ENCODE measurements around the gene RFFL.
A peak's percentile ranks its signal among the peaks of the same experiment; 100 is the strongest.

The RFFL gene

DNA sequence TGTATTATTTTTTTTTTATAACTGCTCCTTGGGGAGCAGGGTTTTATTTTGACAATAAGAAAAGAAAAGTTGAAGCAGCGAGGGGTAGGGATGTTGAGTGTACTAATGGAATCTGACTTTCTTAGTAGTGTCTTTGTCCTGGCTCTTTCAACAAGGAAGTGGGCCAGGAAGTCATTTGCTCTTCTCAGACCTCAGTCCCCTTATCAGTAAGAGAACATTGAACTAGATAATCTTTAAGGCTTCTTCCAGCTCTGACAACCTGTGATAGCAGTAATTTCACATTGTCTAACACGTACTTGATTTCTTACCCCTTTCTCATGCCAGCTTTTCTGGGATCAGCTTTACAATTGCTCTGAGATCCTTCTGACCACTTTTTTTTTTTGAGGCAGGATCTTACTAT is 74.9 kb downstream of the RFFL start:
- no peaks in the 10 kb centered on the region for H3K9me3 ChIP-seq (ENCODE audit: control insufficient read depth, insufficient read depth, low read depth, low read length)
- no peak overlapping the region for H3K27ac ChIP-seq (ENCODE audit: low read depth, low read length)
- H3K9ac ChIP-seq (ENCODE audit: low read length) = no peak overlapping the region
- no peak overlapping the region for H3K4me3 ChIP-seq (ENCODE audit: low read depth, low read length)
- H3K36me3 ChIP-seq (ENCODE audit: control insufficient read depth, insufficient read depth, low read length) = peaks cover 94% of the 10 kb centered on the region
- no peaks in the 10 kb centered on the region for H3K4me1 ChIP-seq (ENCODE audit: control insufficient read depth, insufficient read depth, low read length)
- H3K27me3 ChIP-seq (ENCODE audit: control insufficient read depth, insufficient read depth, low read length) = no peaks in the 10 kb centered on the region

DNA sequence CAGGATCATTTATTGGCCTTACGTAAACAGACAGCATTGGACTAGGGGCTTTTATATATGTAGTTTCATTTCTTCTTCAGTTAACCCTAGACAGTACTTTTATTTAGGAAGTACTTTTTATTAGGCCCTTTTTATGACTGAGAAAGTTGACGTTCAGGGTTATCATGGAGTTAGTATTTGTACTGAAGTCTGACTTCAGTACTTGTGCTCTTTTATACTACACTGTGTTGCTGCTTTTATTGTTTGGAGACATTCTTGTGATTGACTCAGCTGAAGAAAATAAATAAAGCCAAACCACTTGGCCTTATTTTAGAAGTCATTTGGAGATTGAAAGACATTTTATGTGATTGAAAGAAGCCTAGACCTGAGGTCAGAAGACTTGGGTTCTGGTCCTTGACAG is 76.3 kb downstream of the RFFL start:
- Histone ChIP-seq H3K27ac (ENCODE audit: low read depth, low read length) (no peak overlapping the region), H3K36me3 (ENCODE audit: control insufficient read depth, insufficient read depth, low read length) (peaks cover 91% of the 10 kb centered on the region), H3K4me1 (ENCODE audit: control insufficient read depth, insufficient read depth, low read length) (no peaks in the 10 kb centered on the region), H3K27me3 (ENCODE audit: control insufficient read depth, insufficient read depth, low read length) (no peaks in the 10 kb centered on the region), H3K4me3 (ENCODE audit: low read depth, low read length) (no peak overlapping the region), H3K9ac (ENCODE audit: low read length) (no peak overlapping the region), H3K9me3 (ENCODE audit: control insufficient read depth, insufficient read depth, low read depth, low read length) (no peaks in the 10 kb centered on the region)

DNA sequence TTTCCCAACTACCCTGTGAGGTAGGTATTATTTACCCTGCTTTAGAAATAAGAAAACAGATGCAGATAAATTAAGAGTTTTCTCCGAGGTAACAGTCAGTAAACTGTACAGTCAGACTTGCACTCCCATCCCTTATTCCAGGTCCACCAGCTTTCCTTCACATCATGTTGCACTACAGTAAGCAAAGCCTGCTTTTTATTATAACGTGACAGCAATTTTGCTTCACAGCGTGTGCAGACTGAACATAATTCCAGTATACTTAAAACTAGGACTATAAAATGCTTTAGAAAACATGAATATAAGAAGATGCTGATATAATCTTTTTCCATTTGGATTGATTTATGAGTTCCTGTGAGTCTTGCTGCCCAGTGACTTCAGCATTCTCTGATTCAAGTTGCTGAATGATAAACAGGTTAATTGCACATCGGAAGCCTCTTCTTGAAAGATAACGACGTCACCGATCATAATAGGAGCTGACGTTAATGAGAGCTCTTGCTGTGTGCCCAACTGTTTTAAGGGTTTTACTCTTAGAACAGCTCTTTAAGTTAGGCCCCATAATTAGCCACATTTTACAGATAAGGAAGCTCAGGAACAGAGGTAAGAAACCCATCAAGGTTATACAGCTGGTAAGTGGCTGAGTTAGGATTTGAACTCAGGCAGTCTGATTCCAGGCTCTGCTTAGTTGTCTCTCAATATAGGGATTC is 81.8 kb downstream of the RFFL start:
- H3K27ac ChIP-seq (ENCODE audit: low read depth, low read length) = peak overlapping the region; percentile 97; the same call in 1 of the 2 replicates
- H3K9ac ChIP-seq (ENCODE audit: low read length) = peak overlapping the region; percentile 96
- peaks cover 42% of the 10 kb centered on the region for H3K36me3 ChIP-seq (ENCODE audit: control insufficient read depth, insufficient read depth, low read length)
- H3K4me3 ChIP-seq (ENCODE audit: low read depth, low read length) = peak overlapping the region; percentile 75
- no peaks in the 10 kb centered on the region for H3K27me3 ChIP-seq (ENCODE audit: control insufficient read depth, insufficient read depth, low read length)
- H3K9me3 ChIP-seq (ENCODE audit: control insufficient read depth, insufficient read depth, low read depth, low read length) = no peaks in the 10 kb centered on the region
- peaks cover 4% of the 10 kb centered on the region; the same call in 1 of the 2 replicates for H3K4me1 ChIP-seq (ENCODE audit: control insufficient read depth, insufficient read depth, low read length)

DNA sequence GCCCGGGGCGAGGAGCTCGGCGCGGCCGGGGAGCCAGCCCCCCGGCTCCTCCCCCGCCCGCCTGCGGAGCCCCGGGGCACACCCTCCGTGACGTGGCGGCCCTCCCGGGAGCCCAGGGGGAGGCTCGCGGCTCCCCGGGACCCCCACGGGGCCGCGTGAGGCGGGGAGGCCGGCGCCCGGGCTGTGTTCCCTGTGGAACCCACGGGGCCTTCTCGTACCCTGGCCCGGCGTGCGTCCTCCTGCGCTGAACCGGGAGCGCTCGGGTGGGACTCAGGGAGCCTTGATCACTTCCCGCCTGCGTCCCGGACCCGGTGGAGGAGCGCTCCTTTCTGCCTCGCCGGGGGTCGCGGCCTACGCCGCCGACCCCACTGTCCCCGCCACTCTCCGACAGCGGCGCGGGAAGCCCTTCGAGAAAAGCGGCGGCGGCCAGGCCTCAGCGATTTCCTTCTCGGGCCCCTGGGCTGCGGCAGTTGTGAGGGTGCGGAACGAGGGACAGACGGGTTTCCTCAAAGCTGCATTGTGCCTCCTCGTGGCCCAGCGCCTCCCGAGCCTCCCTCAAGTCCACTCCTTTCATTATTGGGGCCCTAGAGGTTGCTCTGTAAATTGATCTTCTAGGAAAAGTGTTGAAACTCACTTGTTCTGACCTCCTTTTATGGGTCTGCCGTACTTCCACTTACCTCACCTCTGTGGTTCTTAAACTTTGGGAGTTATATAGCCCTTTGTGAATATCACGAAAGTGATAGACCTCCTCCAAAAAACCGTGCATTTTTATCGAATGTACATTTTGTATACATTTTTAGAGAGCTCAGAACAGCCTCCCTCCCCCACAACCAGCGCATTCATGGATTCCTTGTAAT is 82.6 kb downstream of the RFFL start:
- peak overlapping the region; percentile 97 for H3K27ac ChIP-seq (ENCODE audit: low read depth, low read length)
- H3K9ac ChIP-seq (ENCODE audit: low read length) = peak overlapping the region; percentile 96
- no peaks in the 10 kb centered on the region for H3K9me3 ChIP-seq (ENCODE audit: control insufficient read depth, insufficient read depth, low read depth, low read length)
- peaks cover 4% of the 10 kb centered on the region; the same call in 1 of the 2 replicates for H3K4me1 ChIP-seq (ENCODE audit: control insufficient read depth, insufficient read depth, low read length)
- peaks cover 34% of the 10 kb centered on the region for H3K36me3 ChIP-seq (ENCODE audit: control insufficient read depth, insufficient read depth, low read length)
- H3K27me3 ChIP-seq (ENCODE audit: control insufficient read depth, insufficient read depth, low read length) = no peaks in the 10 kb centered on the region
- peak overlapping the region; percentile 75 for H3K4me3 ChIP-seq (ENCODE audit: low read depth, low read length)

DNA sequence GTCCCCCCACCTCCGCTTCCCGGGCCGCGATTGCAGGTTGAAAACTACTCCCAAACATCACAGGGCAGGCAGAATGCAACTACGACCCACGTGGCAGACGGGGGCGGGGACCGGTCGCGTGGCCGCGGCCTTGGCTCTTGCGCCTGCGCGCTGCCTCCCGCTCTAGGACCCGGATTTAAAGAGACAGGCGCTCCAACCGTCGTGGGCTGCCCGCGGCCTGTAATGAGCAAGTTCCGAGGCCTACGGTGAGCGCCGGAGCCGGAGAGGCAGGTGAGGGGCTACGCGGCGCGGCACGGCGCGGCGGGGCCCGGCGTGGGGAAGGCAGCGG is 83.2 kb downstream of the RFFL start, which contains the start of gene LIG3:
Gene LIG3, plus strand, starts transcription at position 160 of the 328 bp plus-strand sequence. CDS start 2,494 bp downstream, outside the sequence.
- Histone ChIP-seq H3K27ac (ENCODE audit: low read depth, low read length) (peak within 1 kb of the TSS; percentile 97), H3K36me3 (ENCODE audit: control insufficient read depth, insufficient read depth, low read length) (peaks cover 28% of the 10 kb centered on the region), H3K9ac (ENCODE audit: low read length) (peak within 1 kb of the TSS; percentile 96), H3K4me1 (ENCODE audit: control insufficient read depth, insufficient read depth, low read length) (peaks cover 4% of the 10 kb centered on the region; the same call in 1 of the 2 replicates), H3K9me3 (ENCODE audit: control insufficient read depth, insufficient read depth, low read depth, low read length) (no peaks in the 10 kb centered on the region), H3K4me3 (ENCODE audit: low read depth, low read length) (peak within 1 kb of the TSS; percentile 75), H3K27me3 (ENCODE audit: control insufficient read depth, insufficient read depth, low read length) (no peaks in the 10 kb centered on the region)

DNA sequence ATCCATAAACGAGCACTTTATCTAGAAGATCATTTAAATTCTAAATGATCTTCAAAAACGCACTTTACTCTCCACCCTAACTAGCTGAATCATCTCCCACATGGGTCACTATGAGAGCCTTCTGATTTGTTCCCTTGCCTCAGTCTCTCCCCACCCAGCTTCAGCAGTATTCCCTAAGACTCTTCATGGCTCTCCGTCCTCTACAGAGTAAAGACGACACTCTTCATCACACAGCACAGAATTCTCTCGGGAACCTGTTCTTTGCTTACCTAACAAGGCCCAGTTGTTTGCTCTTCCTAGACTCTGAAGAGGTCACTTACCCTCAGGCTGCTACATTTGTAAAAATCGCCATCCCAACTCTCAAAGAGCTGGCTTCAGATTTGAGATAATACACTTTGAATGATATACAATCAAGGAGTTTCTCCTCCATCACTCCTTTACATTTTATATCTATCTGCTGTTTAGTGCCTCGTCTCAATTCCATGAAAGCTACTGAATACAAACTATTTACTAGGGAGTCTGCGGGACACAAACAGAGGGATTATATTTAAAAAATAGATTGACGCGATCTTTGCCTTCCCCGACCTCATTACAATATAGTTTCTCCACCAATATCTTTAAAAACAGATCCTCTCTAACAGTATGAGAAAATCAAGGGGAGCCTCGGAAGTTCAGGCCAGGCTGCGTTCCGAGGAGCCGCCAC is 83.7 kb downstream of the RFFL start:
- H3K4me3 ChIP-seq (ENCODE audit: low read depth, low read length) = peak overlapping the region; percentile 75
- H3K9me3 ChIP-seq (ENCODE audit: control insufficient read depth, insufficient read depth, low read depth, low read length) = no peaks in the 10 kb centered on the region
- H3K36me3 ChIP-seq (ENCODE audit: control insufficient read depth, insufficient read depth, low read length) = peaks cover 23% of the 10 kb centered on the region
- H3K9ac ChIP-seq (ENCODE audit: low read length) = peak overlapping the region; percentile 96
- no peaks in the 10 kb centered on the region for H3K27me3 ChIP-seq (ENCODE audit: control insufficient read depth, insufficient read depth, low read length)
- H3K4me1 ChIP-seq (ENCODE audit: control insufficient read depth, insufficient read depth, low read length) = peaks cover 4% of the 10 kb centered on the region
- H3K27ac ChIP-seq (ENCODE audit: low read depth, low read length) = peak overlapping the region; percentile 97; the same call in 1 of the 2 replicates

DNA sequence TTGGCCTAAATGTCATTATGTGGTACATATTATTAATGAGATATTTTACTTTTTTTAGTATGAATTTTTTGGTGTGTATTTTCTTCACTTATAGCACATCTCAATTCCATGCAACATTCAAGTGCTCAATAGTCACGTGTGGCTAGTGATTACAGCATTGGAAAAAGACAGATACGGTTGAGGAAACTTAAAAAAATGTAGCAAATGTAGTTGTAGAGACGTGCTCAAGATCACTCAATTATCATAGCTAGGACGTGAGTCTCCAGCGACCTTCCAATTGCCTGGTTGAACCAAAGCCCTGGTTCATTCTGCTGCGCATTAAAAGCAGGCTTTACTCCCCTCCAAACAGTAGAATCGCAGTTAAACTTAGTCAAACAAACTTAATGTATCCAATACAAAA is 84.4 kb downstream of the RFFL start:
- Histone ChIP-seq H3K27me3 (ENCODE audit: control insufficient read depth, insufficient read depth, low read length) (no peaks in the 10 kb centered on the region), H3K36me3 (ENCODE audit: control insufficient read depth, insufficient read depth, low read length) (peaks cover 19% of the 10 kb centered on the region), H3K9me3 (ENCODE audit: control insufficient read depth, insufficient read depth, low read depth, low read length) (no peaks in the 10 kb centered on the region), H3K9ac (ENCODE audit: low read length) (no peak overlapping the region), H3K4me1 (ENCODE audit: control insufficient read depth, insufficient read depth, low read length) (peaks cover 4% of the 10 kb centered on the region), H3K27ac (ENCODE audit: low read depth, low read length) (no peak overlapping the region), H3K4me3 (ENCODE audit: low read depth, low read length) (peak overlapping the region; percentile 75; the same call in 1 of the 2 replicates)

DNA sequence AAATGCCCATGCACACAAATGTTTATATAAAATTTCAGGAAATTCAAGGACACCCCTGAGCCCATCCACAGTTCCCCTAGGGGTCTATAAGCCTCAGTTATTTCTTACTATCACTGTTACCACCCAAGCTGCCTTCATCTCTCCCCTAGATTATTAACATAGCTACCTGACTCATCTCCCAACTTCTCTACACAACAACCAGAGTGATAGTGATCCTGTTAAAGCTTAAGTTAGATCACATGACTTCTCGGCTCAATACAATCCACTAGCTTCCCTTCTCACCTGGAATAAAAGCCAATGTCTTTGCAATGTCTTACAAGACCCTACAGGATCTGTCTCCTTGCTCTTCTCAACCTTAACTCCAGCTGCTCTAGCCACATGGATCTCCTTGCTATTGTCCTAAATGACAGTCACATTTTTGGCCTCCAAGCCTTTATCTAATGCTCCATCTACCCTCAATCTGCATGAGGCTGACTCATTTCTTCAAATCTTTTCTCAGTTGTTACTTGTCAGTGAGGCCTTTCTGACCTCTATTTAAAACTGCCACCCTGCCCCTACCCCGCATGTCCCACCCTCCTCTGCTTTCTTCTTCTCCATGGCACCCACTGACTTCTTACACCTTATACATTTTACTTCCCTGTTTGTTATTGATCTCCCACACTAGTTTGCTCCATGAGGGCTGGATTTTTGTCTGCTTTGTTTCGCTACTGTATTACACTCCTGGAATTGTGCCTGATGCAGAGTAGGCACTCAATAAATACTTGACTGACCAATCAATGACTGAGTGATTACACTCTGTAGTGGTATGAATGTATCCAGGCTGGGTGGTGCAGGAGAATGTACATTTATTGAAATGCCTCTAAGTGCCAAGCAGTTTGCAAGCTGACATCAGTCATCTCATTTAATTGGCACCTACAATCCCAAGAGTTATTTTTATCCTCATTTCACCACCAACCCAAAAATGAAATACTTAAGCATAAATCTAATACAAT is 88.4 kb downstream of the RFFL start:
- Histone ChIP-seq H3K27ac (ENCODE audit: low read depth, low read length) (no peak overlapping the region), H3K4me3 (ENCODE audit: low read depth, low read length) (no peak overlapping the region), H3K27me3 (ENCODE audit: control insufficient read depth, insufficient read depth, low read length) (no peaks in the 10 kb centered on the region), H3K36me3 (ENCODE audit: control insufficient read depth, insufficient read depth, low read length) (no peaks in the 10 kb centered on the region), H3K9ac (ENCODE audit: low read length) (no peak overlapping the region), H3K9me3 (ENCODE audit: control insufficient read depth, insufficient read depth, low read depth, low read length) (no peaks in the 10 kb centered on the region), H3K4me1 (ENCODE audit: control insufficient read depth, insufficient read depth, low read length) (peaks cover 4% of the 10 kb centered on the region)

DNA sequence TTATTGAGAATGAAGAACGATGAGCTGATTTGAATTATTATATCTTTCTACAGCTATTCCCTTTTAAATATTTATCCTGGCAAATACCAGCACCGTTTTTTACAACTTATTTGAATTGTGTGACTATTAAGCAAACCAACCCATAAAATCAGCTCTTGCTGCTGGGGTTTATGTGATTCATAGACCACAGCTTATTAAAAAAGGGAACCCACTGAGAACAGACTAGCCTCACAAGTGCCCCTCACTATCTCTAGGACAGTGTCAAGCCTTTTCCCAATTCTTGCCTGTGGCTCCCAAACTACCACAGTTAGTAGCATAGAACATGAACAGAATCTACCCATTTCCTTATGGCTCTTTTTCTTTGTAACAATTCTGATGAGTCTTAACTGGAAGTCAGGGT is 89.3 kb downstream of the RFFL start:
- Histone ChIP-seq H3K4me3 (ENCODE audit: low read depth, low read length) (no peak overlapping the region), H3K27me3 (ENCODE audit: control insufficient read depth, insufficient read depth, low read length) (no peaks in the 10 kb centered on the region), H3K9me3 (ENCODE audit: control insufficient read depth, insufficient read depth, low read depth, low read length) (no peaks in the 10 kb centered on the region), H3K9ac (ENCODE audit: low read length) (no peak overlapping the region), H3K4me1 (ENCODE audit: control insufficient read depth, insufficient read depth, low read length) (peaks cover 2% of the 10 kb centered on the region), H3K27ac (ENCODE audit: low read depth, low read length) (no peak overlapping the region), H3K36me3 (ENCODE audit: control insufficient read depth, insufficient read depth, low read length) (no peaks in the 10 kb centered on the region)
